ENCODE results near the gene WASHC2A.
"Not testable (repeated sequence)": the region's sequence is repeated elsewhere in the genome, so short reads cannot be mapped to it uniquely, and the experiment has no call there.

Gene WASHC2A

GRCh38 chr10:50159856-50160255 lies 92.1 kb downstream of the WASHC2A start:
- not testable (repeated sequence) for DNase-seq (ENCODE audit: low read depth)

GRCh38 chr10:50165038-50165437 lies 97.3 kb downstream of the WASHC2A start:
- DNase-seq (ENCODE audit: low read depth): not testable (repeated sequence)

- not testable (repeated sequence) for DNase-seq (ENCODE audit: low read depth)
Measured at GRCh38 chr10:50167833-50168232, 100.1 kb downstream of the WASHC2A start.

GRCh38 chr10:50169506-50169905 lies 101.8 kb downstream of the WASHC2A start:
- not testable (repeated sequence) for DNase-seq (ENCODE audit: low read depth)

- DNase-seq (ENCODE audit: low read depth): not testable (repeated sequence)
Measured at GRCh38 chr10:50174788-50175525, 107.2 kb downstream of the WASHC2A start.

Measured in T-helper 22 cell (primary cell).